ENCODE results near the gene CLNK.

- TF ChIP-seq, protein P1, sequence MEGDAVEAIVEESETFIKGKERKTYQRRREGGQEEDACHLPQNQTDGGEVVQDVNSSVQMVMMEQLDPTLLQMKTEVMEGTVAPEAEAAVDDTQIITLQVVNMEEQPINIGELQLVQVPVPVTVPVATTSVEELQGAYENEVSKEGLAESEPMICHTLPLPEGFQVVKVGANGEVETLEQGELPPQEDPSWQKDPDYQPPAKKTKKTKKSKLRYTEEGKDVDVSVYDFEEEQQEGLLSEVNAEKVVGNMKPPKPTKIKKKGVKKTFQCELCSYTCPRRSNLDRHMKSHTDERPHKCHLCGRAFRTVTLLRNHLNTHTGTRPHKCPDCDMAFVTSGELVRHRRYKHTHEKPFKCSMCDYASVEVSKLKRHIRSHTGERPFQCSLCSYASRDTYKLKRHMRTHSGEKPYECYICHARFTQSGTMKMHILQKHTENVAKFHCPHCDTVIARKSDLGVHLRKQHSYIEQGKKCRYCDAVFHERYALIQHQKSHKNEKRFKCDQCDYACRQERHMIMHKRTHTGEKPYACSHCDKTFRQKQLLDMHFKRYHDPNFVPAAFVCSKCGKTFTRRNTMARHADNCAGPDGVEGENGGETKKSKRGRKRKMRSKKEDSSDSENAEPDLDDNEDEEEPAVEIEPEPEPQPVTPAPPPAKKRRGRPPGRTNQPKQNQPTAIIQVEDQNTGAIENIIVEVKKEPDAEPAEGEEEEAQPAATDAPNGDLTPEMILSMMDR (IDR thresholded peaks at IDR 0.05): no peak
- no peak for TF ChIP-seq RAD21 (IDR thresholded peaks at IDR 0.05; ENCODE audit: low read length)
- TF ChIP-seq, protein P2, sequence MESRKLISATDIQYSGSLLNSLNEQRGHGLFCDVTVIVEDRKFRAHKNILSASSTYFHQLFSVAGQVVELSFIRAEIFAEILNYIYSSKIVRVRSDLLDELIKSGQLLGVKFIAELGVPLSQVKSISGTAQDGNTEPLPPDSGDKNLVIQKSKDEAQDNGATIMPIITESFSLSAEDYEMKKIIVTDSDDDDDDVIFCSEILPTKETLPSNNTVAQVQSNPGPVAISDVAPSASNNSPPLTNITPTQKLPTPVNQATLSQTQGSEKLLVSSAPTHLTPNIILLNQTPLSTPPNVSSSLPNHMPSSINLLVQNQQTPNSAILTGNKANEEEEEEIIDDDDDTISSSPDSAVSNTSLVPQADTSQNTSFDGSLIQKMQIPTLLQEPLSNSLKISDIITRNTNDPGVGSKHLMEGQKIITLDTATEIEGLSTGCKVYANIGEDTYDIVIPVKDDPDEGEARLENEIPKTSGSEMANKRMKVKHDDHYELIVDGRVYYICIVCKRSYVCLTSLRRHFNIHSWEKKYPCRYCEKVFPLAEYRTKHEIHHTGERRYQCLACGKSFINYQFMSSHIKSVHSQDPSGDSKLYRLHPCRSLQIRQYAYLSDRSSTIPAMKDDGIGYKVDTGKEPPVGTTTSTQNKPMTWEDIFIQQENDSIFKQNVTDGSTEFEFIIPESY (IDR thresholded peaks at IDR 0.05; ENCODE audit: borderline replicate concordance, low read depth): no peak
- TF ChIP-seq MEF2A (IDR thresholded peaks at IDR 0.05; ENCODE audit: borderline replicate concordance, low read depth): no peak
- TF ChIP-seq, protein P3, sequence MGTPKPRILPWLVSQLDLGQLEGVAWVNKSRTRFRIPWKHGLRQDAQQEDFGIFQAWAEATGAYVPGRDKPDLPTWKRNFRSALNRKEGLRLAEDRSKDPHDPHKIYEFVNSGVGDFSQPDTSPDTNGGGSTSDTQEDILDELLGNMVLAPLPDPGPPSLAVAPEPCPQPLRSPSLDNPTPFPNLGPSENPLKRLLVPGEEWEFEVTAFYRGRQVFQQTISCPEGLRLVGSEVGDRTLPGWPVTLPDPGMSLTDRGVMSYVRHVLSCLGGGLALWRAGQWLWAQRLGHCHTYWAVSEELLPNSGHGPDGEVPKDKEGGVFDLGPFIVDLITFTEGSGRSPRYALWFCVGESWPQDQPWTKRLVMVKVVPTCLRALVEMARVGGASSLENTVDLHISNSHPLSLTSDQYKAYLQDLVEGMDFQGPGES (IDR thresholded peaks at IDR 0.05; ENCODE audit: low read depth, low read length): no peak
- TF ChIP-seq, protein P4, sequence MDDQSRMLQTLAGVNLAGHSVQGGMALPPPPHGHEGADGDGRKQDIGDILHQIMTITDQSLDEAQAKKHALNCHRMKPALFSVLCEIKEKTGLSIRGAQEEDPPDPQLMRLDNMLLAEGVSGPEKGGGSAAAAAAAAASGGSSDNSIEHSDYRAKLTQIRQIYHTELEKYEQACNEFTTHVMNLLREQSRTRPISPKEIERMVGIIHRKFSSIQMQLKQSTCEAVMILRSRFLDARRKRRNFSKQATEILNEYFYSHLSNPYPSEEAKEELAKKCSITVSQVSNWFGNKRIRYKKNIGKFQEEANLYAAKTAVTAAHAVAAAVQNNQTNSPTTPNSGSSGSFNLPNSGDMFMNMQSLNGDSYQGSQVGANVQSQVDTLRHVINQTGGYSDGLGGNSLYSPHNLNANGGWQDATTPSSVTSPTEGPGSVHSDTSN (IDR thresholded peaks at IDR 0.05): no peak
- TF ChIP-seq POLR2AphosphoS5 (IDR thresholded peaks at IDR 0.05; ENCODE audit: low read depth, low read length): no peak
- TF ChIP-seq, protein P5, sequence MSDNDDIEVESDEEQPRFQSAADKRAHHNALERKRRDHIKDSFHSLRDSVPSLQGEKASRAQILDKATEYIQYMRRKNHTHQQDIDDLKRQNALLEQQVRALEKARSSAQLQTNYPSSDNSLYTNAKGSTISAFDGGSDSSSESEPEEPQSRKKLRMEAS (IDR thresholded peaks at IDR 0.05; ENCODE audit: low read depth): no peak
- TF ChIP-seq GATA2 (CRISPR knock-in tag; IDR thresholded peaks at IDR 0.05): no peak
- TF ChIP-seq FOXM1 (IDR thresholded peaks at IDR 0.05; ENCODE audit: low read depth): no peak
- TF ChIP-seq EZH2phosphoT487 (IDR thresholded peaks at IDR 0.05; ENCODE audit: borderline replicate concordance, low read depth): no peak
- no peak for TF ChIP-seq TAF1 (IDR thresholded peaks at IDR 0.05; ENCODE audit: borderline replicate concordance, low read depth, low read length)
- TF ChIP-seq USF1 (IDR thresholded peaks at IDR 0.05; ENCODE audit: borderline replicate concordance, low read depth): no peak
- TF ChIP-seq GABPA (IDR thresholded peaks at IDR 0.05; ENCODE audit: low read depth): no peak
Measured at GRCh38 chr4:10639664-10640063, 44.9 kb downstream of the CLNK start.
